ENCODE results near the gene GJA1.

GRCh38 chr6:121460170-121460569, 24.7 kb downstream of the GJA1 start:
- TF ChIP-seq EP300 (IDR thresholded peaks at IDR 0.05) = no peak
- no peak for TF ChIP-seq JUN (IDR thresholded peaks at IDR 0.05)
- TF ChIP-seq CTCF (IDR thresholded peaks at IDR 0.05) = no peak
- TF ChIP-seq BHLHE40 (IDR thresholded peaks at IDR 0.05; ENCODE audit: low read depth, low read length) = no peak
- no peak for TF ChIP-seq ESRRA (IDR thresholded peaks at IDR 0.05; ENCODE audit: borderline replicate concordance, low read length)
- TF ChIP-seq POLR2AphosphoS2 (conservative IDR thresholded peaks at IDR 0.05; ENCODE audit: low read length) = no peak
- TF ChIP-seq POLR2A (IDR thresholded peaks at IDR 0.05; ENCODE audit: low read length) = no peak
- TF ChIP-seq E2F6 (IDR thresholded peaks at IDR 0.05; ENCODE audit: borderline replicate concordance, low read depth) = no peak
- TF ChIP-seq RAD21 (conservative IDR thresholded peaks at IDR 0.05 in 1 of 2, IDR thresholded peaks at IDR 0.05 in 1 of 2) = no peak
- TF ChIP-seq HES2 (IDR thresholded peaks at IDR 0.05) = no peak
- TF ChIP-seq SMC3 (IDR thresholded peaks at IDR 0.05) = no peak
- no peak for TF ChIP-seq GATA3 (IDR thresholded peaks at IDR 0.05; ENCODE audit: borderline replicate concordance)
- no peak for TF ChIP-seq ZNF302 (CRISPR knock-in tag; IDR thresholded peaks at IDR 0.05)
- no peak for TF ChIP-seq CHD2 (IDR thresholded peaks at IDR 0.05; ENCODE audit: low read length, partially characterized antibody)

Data from A549 (cell line).